D721Med (cell line): Measurements from ENCODE around the gene ZNF628.

Experiments
- DNase-seq: peaks from one replicate; pipeline ENCODE4 v3.0.0; 2011; ENCODE audit warnings: low spot score; ENCODE audit not compliant: insufficient read length
- FAIRE-seq: peaks from 2 replicates; lab custom pipeline; 2011; peaks lifted over from hg19 to GRCh38; lab: Jason Lieb, UNC
- TF ChIP-seq, protein P1 (sequence below): IDR thresholded peaks from 2 replicates; pipeline ENCODE4 v1.5.1; 2012; ENCODE audit warnings: mild to moderate bottlenecking, control low read depth; ENCODE audit not compliant: insufficient read depth; ENCODE audit errors: missing control alignments

Gene ZNF628

DNA sequence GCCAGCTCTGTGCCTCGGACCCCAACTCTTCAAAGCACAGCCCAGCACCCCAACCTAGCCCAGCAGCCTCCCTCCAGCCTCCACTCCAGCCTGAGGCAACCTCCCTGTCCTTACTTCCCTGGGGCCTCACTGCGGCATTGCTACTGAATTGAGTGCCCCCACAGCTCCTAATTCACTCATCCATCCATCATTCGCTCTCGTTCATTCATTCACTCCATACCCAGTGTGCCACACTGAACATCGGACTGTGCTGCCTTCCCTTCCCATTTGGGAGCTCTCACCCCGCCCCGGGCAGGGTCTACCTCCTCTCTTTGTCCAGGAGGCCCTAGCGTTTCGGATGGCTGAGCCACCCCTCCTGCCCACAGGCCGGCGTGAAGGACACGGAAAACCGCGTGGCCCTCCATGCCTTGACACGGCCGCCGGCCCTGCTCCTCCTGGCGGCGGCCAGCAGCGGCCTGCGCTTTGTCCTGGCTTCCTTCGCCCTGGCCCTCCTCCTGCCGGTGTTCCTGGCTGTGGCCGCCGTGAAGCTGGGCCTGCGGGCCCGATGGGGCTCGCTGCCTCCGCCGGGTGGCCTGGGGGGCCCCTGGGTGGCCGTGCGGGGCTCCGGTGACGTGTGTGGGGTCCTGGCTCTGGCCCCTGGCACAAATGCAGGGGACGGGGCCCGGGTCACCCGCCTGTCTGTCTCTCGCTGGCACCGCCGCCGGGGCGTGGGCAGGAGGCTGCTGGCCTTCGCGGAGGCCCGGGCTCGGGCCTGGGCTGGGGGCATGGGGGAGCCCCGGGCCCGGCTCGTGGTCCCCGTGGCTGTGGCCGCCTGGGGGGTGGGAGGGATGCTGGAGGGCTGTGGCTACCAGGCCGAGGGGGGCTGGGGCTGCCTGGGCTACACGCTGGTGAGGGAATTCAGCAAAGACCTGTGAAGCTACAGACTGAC is 9.9 kb downstream of the ZNF628 start:
- no peak for DNase-seq
- TF ChIP-seq, protein P1, sequence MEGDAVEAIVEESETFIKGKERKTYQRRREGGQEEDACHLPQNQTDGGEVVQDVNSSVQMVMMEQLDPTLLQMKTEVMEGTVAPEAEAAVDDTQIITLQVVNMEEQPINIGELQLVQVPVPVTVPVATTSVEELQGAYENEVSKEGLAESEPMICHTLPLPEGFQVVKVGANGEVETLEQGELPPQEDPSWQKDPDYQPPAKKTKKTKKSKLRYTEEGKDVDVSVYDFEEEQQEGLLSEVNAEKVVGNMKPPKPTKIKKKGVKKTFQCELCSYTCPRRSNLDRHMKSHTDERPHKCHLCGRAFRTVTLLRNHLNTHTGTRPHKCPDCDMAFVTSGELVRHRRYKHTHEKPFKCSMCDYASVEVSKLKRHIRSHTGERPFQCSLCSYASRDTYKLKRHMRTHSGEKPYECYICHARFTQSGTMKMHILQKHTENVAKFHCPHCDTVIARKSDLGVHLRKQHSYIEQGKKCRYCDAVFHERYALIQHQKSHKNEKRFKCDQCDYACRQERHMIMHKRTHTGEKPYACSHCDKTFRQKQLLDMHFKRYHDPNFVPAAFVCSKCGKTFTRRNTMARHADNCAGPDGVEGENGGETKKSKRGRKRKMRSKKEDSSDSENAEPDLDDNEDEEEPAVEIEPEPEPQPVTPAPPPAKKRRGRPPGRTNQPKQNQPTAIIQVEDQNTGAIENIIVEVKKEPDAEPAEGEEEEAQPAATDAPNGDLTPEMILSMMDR: no peak
- FAIRE-seq: no peak

DNA sequence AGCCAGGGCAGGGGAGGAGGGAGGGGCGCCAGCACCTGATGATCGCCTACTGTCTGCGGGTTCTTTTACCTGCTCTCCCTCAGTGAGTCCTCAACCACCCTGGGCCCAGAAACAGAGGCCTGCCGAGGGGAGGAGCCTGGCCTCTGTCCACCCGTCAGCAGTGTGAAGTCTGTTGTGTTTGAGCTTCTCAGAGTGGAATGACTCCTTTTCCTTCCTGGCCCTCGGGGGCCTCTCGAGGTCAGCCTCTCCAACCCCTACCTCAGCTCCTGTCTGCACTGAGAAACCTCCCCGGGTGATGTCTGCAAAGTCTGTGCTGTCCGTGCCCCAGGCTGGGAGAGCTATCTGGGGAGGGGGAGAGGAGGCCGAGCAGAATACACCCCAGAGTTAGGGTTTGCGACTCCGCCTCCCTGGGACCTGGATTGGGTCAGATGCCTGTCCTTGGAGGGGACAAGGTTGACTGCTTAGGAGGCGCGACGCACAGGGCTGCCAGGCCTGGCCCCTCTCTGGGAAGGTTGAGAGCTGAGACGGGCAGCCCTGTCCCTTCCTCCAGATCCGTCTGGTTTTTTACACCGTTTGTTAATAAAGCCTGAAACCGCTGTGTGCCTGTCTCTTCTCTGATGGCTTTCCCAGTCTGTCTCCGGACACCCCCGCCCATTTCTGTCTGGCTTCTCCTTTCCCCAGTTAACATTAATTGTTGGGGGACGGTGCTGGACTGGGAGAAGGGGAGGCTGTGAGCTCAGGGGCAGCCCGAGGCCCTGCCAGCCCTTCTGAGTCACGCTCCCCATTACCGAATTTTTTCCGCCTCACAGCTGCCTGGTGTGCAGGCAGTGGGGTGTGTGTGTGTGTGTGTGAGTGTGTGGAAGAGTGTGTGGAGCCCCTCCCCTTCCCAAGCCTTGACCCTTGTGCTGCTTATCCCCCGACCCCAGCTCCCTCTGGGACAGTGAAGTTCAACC is 10.8 kb downstream of the ZNF628 start:
- DNase-seq: no peak
- FAIRE-seq: no peak

GRCh38 chr19:55487924-55488687 is 11.7 kb downstream of the ZNF628 start, which contains the start of gene SSC5D:
Gene SSC5D, plus strand, starts transcription at chr19:55488436. Its CDS starts 154 bp downstream, at chr19:55488590.
- DNase-seq (no peak), FAIRE-seq (no peak)
- TF ChIP-seq, protein P1: no peak

More for the DNA sequence above, 10.8 kb downstream of the ZNF628 start:
- TF ChIP-seq, protein P1: no peak

- no peak for FAIRE-seq
- TF ChIP-seq, protein P1: no peak
- DNase-seq: no peak
These were observed 12.7 kb downstream of the ZNF628 start for GRCh38 chr19:55488986-55489710.

- no peak for FAIRE-seq
- DNase-seq: no peak
- TF ChIP-seq, protein P1: no peak
These were observed 13.5 kb downstream of the ZNF628 start for GRCh38 chr19:55489711-55490477.
